Esophagus squamous epithelium (tissue), 4 donors: ENCODE results near the gene DUSP7.

Experiments used
- CTCF ChIP-seq, 6 experiments: fragments of 450-650 bp in 4 of 6; fragments of 200-600 bp in 2 of 6; sonication (generic) in 2 of 6; IDR thresholded peaks; one replicate each; pipeline ENCODE4 v1.5.1; 2016 to 2019; ENCODE audit warnings: antibody characterized with exemption in 6 of 6, mild to moderate bottlenecking in 4 of 6, moderate library complexity in 4 of 6
- POLR2A ChIP-seq, 4 donors: fragments of 450-650 bp; IDR thresholded peaks; one replicate each; pipeline ENCODE4 v1.6.1; 2017; ENCODE audit warnings: antibody characterized with exemption in 4 of 4, mild to moderate bottlenecking in 4 of 4, moderate library complexity in 3 of 4

DNA sequence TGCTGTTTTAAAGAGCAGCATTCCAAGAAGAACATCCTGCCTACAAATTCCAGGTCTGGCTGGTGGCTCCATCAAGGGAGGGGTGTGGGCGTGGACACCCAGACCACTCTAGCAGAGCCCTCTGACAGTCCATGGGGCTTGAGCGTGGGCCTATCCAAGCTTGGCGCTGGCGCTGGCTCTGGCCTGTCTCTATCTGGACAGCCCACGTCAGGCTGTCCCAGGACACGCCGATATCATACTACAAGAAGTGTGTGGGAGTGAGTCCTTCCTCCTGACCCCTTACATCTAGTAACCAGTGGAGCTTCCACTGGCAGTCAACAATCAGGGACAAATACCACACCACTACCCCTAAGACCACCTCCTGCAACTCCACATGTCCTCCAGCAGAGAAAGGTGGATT lies 17.1 kb upstream of the DUSP7 start:
- TF ChIP-seq POLR2A (IDR thresholded peaks at IDR 0.05) (no peak), CTCF (IDR thresholded peaks at IDR 0.05) (no peak)
